Lower lobe of right lung (tissue), 2 donors: ENCODE measurements around the gene GFM2. TPM values are rescaled to one million over a fixed set of nuclear protein-coding genes. Genes with fewer than 3 reads are reported as not detected.

Experiments
- ATAC-seq, 2 donors: fragments of 200-7000 bp; cut with Tn5 transposase; one replicate each; pipeline ENCODE4 v1.9.1; 2020 to 2022; ENCODE audit warnings: mild to moderate bottlenecking in 2 of 2, moderate library complexity in 2 of 2
- DNase-seq: peaks from one replicate; pipeline ENCODE4 v3.0.0-alpha.2; 2020
- H3K27ac ChIP-seq: fragments of 200-600 bp; one replicate; pipeline ENCODE4 v1.8.0; 2022
- H3K27me3 ChIP-seq: fragments of 200-600 bp; one replicate; pipeline ENCODE4 v1.8.0; 2022; ENCODE audit warnings: low read depth
- H3K36me3 ChIP-seq: fragments of 200-600 bp; one replicate; pipeline ENCODE4 v1.8.0; 2022; ENCODE audit warnings: mild to moderate bottlenecking
- H3K4me1 ChIP-seq: fragments of 200-600 bp; one replicate; pipeline ENCODE4 v1.8.0; 2022
- H3K4me3 ChIP-seq: fragments of 200-600 bp; one replicate; pipeline ENCODE4 v1.8.0; 2022; ENCODE audit warnings: mild to moderate bottlenecking
- H3K9me3 ChIP-seq: fragments of 200-600 bp; one replicate; pipeline ENCODE4 v1.8.0; 2022
- intact Hi-C: fragments of 100-400 bp; cut with DNase I; formaldehyde crosslinking; loops from one replicate; pipeline ENCODE4 v1.11.0; 2022
- total RNA-seq: library from RNA; stranded (reverse); fragmentation: NEBNext Ultra II Directional; extraction: Animal tissue kit (Norgen Biotek cat#: 25700); gene quantifications from one replicate; pipeline ENCODE4 v1.2.1, GENCODE V29; 2021
- TF ChIP-seq, protein P1 (sequence below): fragments of 200-600 bp; IDR thresholded peaks from one replicate; pipeline ENCODE4 v1.8.0; 2022; ENCODE audit warnings: antibody characterized with exemption, mild to moderate bottlenecking
- donor health status: DM: no; HTN: yes; CAD: no; lungs with severe emphysema.

Gene GFM2
- total RNA-seq, 1 donor from 2014 or later = 19.8 TPM

DNA sequence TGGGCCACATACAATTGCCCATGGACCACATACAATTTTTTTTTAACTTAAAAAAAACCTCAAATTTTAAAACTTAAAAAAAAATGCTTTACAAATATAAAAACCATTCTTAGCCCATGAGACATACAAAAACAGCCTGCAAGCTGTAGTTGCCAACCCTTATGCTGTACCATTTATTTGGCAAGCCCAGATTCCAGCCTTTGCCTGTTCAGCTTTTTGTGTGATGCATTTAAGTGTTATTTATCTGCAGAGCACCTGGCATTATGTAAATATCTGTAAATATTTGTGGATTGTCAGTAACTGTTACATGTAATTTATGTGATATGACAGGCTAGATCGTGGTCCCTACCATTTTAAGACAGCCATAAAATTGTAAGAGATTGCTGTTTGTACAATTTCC is 49.3 kb downstream of the GFM2 start:
- no peak for ATAC-seq
- H3K4me3 ChIP-seq = no peak overlapping the region
- no peak for DNase-seq
- peaks cover 95% of the 10 kb centered on the region for H3K36me3 ChIP-seq
- no peaks in the 10 kb centered on the region for H3K27me3 ChIP-seq
- H3K9me3 ChIP-seq = no peaks in the 10 kb centered on the region
- TF ChIP-seq, protein P1, sequence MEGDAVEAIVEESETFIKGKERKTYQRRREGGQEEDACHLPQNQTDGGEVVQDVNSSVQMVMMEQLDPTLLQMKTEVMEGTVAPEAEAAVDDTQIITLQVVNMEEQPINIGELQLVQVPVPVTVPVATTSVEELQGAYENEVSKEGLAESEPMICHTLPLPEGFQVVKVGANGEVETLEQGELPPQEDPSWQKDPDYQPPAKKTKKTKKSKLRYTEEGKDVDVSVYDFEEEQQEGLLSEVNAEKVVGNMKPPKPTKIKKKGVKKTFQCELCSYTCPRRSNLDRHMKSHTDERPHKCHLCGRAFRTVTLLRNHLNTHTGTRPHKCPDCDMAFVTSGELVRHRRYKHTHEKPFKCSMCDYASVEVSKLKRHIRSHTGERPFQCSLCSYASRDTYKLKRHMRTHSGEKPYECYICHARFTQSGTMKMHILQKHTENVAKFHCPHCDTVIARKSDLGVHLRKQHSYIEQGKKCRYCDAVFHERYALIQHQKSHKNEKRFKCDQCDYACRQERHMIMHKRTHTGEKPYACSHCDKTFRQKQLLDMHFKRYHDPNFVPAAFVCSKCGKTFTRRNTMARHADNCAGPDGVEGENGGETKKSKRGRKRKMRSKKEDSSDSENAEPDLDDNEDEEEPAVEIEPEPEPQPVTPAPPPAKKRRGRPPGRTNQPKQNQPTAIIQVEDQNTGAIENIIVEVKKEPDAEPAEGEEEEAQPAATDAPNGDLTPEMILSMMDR = no peak
- intact Hi-C loops = no loop called here
- H3K4me1 ChIP-seq = no peaks in the 10 kb centered on the region
- no peak overlapping the region for H3K27ac ChIP-seq

DNA sequence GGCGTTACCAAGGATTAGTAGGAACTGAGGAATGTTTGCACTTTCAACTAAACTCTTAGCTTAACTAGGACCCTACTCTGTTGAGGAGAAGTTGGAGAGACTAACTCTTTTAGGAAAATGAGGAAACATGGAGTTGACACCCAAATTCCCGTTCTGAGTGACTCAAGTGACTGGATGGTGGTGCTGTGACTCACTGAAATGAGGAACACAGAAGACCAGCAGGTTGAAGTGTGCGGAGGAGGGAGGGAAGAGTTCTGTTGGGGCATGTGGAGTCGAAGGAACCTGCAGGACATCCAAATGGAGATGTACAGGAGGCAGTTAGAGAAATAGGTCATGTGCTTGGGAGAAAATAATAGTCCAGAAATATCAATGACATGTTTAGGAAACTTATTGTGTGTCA is 73.7 kb downstream of the GFM2 start:
- H3K9me3 ChIP-seq = no peaks in the 10 kb centered on the region
- intact Hi-C loops = no loop called here
- H3K4me1 ChIP-seq = no peaks in the 10 kb centered on the region
- DNase-seq (no peak), ATAC-seq (peak in 1 of 2 donors; percentile 26)
- peaks cover 88% of the 10 kb centered on the region for H3K36me3 ChIP-seq
- no peak overlapping the region for H3K27ac ChIP-seq
- H3K27me3 ChIP-seq = no peaks in the 10 kb centered on the region
- H3K4me3 ChIP-seq = no peak overlapping the region
- TF ChIP-seq, protein P1 = no peak

DNA sequence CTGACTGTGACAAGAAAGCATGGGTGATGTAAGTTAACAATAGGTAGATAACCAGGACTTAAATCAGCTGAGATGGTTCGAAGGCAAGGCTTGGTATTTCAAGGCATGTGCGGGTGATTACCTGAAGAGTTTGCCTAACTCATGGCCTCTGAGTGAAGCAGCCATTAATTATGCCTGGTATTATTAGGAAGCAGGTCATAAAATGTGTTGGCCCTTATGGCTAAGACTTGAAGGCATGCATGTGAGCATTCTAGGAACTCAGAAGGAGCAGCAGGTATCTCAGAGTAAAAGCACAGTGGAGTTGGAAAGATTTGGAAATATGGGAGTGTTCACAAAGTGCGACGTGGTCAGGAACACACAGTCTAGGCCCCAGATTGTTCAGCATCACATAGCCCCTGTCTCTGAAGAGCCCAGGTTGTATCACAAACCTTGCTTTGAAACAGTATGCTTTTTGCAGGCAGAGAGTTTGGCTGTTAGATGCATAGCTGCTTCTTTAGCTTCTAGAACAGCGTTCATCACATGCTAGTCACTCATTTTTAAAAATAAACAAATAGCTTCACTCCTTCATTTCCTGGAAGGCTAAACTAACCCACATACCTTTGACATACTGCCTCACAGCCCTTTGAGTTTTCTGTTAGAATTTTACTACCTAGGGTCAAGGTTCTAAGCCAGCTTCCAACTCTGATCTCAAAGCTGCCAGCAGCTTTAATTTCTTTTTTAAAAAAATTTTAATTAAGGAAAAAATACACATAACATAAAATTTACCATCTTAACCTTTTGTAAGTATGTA is 79.8 kb downstream of the GFM2 start:
- peaks cover 31% of the 10 kb centered on the region for H3K36me3 ChIP-seq
- ATAC-seq = no peak
- DNase-seq = no peak
- no peaks in the 10 kb centered on the region for H3K9me3 ChIP-seq
- intact Hi-C loops = no loop called here
- peak overlapping the region; percentile 94 for H3K4me3 ChIP-seq
- H3K27me3 ChIP-seq = no peaks in the 10 kb centered on the region
- peaks cover 23% of the 10 kb centered on the region for H3K4me1 ChIP-seq
- no peak overlapping the region for H3K27ac ChIP-seq
- TF ChIP-seq, protein P1 = no peak

DNA sequence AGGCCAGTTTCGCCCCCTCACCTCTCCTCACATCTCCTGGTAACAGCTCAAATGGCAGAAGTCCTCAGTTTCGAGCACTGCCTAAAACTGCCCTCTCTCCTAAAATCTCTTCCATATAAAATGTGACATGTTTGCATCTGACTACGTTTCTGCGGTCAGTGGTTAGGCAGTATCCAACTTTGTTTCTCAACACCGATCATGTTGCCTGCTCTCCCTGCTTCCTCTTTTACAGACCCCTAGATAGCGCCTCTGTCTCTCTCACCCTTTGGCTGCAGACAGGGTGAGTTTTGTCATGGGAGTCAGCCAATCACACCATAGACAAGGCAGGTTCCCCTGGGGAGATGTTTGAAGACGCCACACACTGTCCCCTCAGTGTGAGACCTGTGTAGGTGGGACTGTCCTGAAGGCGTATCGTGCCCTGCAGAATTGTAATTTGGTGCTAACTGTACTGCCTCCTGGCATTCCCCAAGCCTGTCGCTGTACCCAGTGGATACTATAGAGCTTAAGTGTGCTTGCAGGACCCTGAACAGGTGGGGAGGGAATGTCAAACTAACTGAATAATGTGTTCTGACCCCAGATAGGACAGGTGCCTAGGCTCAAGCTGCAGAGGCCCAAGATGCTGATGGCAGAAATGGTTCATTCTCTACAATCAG is 80.8 kb downstream of the GFM2 start:
- H3K9me3 ChIP-seq = no peaks in the 10 kb centered on the region
- H3K4me1 ChIP-seq = peaks cover 23% of the 10 kb centered on the region
- peak overlapping the region; percentile 94 for H3K4me3 ChIP-seq
- H3K27me3 ChIP-seq = no peaks in the 10 kb centered on the region
- peak; percentile 49 to 73 for ATAC-seq
- H3K27ac ChIP-seq = peak overlapping the region; percentile 94
- no peak for DNase-seq
- TF ChIP-seq, protein P1 = no peak
- intact Hi-C loops = no loop called here
- H3K36me3 ChIP-seq = peaks cover 21% of the 10 kb centered on the region

DNA sequence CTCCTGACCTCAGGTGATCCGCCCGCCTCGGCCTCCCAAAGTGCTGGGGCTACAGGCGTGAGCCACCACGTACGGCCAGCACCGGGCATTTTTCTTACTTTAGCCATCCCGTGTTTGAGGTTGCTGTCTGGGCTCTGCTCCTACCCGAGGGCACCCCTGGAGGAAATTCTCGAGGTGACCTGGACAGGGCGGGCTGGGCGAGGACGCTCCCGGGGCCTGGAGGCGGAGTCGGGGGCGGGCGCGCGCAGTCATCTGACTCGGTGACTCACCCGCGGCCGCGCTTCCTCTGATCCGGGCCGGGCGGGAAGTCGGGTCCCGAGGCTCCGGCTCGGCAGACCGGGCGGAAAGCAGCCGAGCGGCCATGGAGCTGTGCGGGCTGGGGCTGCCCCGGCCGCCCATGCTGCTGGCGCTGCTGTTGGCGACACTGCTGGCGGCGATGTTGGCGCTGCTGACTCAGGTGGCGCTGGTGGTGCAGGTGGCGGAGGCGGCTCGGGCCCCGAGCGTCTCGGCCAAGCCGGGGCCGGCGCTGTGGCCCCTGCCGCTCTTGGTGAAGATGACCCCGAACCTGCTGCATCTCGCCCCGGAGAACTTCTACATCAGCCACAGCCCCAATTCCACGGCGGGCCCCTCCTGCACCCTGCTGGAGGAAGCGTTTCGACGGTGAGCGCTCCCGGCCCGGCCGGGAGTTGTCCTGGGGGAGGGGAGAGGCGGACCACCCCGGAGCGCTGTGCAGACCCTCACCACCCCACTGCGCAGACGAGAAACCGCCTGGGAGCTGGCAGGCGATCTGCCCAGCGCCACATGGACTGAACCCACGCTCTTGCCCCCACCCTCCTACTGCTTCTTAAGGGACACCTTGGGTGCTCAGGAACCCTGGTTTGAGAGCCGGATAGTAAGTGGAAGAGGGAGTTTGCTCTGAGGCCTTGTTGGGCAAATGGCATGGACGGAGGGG is 81.7 kb downstream of the GFM2 start, which contains the start of gene HEXB:
HEXB (plus strand) TSS at position 334 of the 952 bp plus-strand sequence; CDS start at position 362, 28 bp downstream.
- Histone ChIP-seq H3K4me1 (peaks cover 23% of the 10 kb centered on the region), H3K27me3 (no peaks in the 10 kb centered on the region), H3K9me3 (no peaks in the 10 kb centered on the region), H3K27ac (peak within 1 kb of the TSS; percentile 94), H3K4me3 (peak within 1 kb of the TSS; percentile 94), H3K36me3 (peaks cover 12% of the 10 kb centered on the region)
- TF ChIP-seq, protein P1 = peak; percentile 8
- DNase-seq (peak; percentile 96), ATAC-seq (peak; percentile 98 to 99)
- intact Hi-C loops = no loop called here
